ENCODE data around the gene PLA2G4C.

PLA2G4C gene

GRCh38 chr19:48110350-48110966, at the start of gene PLA2G4C:
Gene PLA2G4C, minus strand, starts transcription at chr19:48110817. Its CDS starts 4,288 bp downstream, at chr19:48106529.
- DNase-seq (ENCODE audit: low read depth): peak; percentile 55
- TF ChIP-seq CTCF (conservative IDR thresholded peaks at IDR 0.05; ENCODE audit: low read depth, low read length): no peak
- peak within 1 kb of the TSS; percentile 47 for H3K4me3 ChIP-seq (ENCODE audit: low read length)

- TF ChIP-seq CTCF (conservative IDR thresholded peaks at IDR 0.05; ENCODE audit: low read depth, low read length): no peak
- DNase-seq (ENCODE audit: low read depth): no peak
- no peak overlapping the region for H3K4me3 ChIP-seq (ENCODE audit: low read length)
Measured at GRCh38 chr19:48158210-48158790, 47.7 kb upstream of the PLA2G4C start.

GRCh38 chr19:48154003-48154402, 43.4 kb upstream of the PLA2G4C start:
- DNase-seq (ENCODE audit: low read depth): no peak
- TF ChIP-seq CTCF (conservative IDR thresholded peaks at IDR 0.05; ENCODE audit: low read depth, low read length): no peak
- H3K4me3 ChIP-seq (ENCODE audit: low read length): no peak overlapping the region

- TF ChIP-seq CTCF (conservative IDR thresholded peaks at IDR 0.05; ENCODE audit: low read depth, low read length): peak; percentile 75
- DNase-seq (ENCODE audit: low read depth): peak; percentile 80
- peak overlapping the region; percentile 13 for H3K4me3 ChIP-seq (ENCODE audit: low read length)
Measured at GRCh38 chr19:48152551-48152950, 41.9 kb upstream of the PLA2G4C start.

DNA sequence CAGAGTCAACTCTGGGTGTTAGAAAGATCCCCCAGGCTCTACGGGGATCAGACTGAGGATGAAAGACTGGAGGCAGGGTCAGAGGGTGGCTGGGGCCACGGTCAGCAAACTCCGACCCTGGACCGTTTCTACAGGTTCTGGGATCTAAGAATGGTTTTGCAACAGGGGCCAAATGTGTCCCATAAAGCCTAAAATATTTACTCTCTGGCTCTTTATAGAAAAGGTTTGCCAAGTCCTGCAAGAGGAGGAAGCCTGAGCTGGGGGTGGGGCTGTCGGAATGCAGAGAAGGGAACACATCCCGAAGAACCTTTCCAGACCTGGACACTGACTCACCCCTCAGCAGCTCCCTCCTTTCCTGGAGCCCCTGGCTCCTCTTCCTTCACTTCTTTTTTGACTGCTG, 38.8 kb upstream of the PLA2G4C start:
- no peak for TF ChIP-seq CTCF (conservative IDR thresholded peaks at IDR 0.05; ENCODE audit: low read depth, low read length)
- H3K4me3 ChIP-seq (ENCODE audit: low read length): no peak overlapping the region

DNA sequence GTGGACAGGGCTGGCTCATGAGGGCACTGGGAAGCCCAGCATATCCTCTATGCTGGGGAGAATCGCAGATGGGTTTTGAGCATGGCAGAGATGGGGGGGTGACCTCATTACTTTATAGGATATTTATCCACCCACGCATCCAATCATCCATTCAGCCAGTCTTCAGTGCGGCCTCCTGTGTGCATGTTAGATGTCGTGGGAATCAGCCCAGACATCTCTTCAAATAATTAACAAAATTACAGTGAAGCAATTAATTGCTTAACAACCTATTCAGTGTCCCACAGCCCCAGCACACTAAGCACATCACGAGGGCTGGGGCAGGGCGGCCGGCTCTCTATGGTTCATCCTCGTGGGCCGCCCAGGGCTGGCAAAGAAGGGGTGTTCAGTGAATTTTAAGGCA, 38.0 kb upstream of the PLA2G4C start:
- TF ChIP-seq CTCF (conservative IDR thresholded peaks at IDR 0.05; ENCODE audit: low read depth, low read length): no peak
- DNase-seq (ENCODE audit: low read depth): no peak

More for the DNA sequence above, 38.8 kb upstream of the PLA2G4C start:
- no peak for DNase-seq (ENCODE audit: low read depth)

GRCh38 chr19:48147597-48148175, 37.1 kb upstream of the PLA2G4C start:
- H3K4me3 ChIP-seq (ENCODE audit: low read length): no peak overlapping the region
- TF ChIP-seq CTCF (conservative IDR thresholded peaks at IDR 0.05; ENCODE audit: low read depth, low read length): no peak
- no peak for DNase-seq (ENCODE audit: low read depth)

More for the DNA sequence above, 38.0 kb upstream of the PLA2G4C start:
- H3K4me3 ChIP-seq (ENCODE audit: low read length): no peak overlapping the region

All from retinal pigment epithelial cell (primary cell).